Measurements from ENCODE around the gene CLEC19A. TPM values are rescaled to one million over a fixed set of nuclear protein-coding genes. Genes with fewer than 3 reads are reported as not detected.

The CLEC19A gene
- total and polyA plus RNA-seq, 3 donors from 2014 or later = not detected

DNA sequence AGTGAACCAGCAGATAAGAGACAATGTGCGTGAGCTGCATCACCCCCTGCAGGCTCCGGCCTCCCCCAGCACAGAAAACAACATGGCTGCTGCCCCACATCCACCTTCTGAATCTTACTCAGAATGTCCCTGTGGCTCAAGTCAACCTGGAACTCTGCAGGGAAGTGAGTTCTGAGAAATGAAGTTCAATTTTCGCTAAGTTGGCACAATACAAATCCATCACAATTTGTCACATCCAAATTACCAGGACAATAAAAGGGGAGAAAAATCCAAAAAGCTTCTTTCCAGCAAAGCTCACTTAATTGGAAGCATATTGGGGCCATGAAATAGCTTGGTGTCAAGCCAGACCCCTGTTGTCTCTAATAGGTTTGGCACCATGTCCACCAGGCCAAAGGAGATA, 38.1 kb downstream of the CLEC19A start:
- 79 to 80% methylated on average over 3 of the region's 3 CpGs for WGBS, 2 donors
- Histone ChIP-seq H3K27ac (no peak overlapping the region), H3K9me3 (no peaks in the 10 kb centered on the region), H3K4me1 (no peaks in the 10 kb centered on the region), H3K36me3 (ENCODE audit: low read depth, missing control alignments) (no peaks in the 10 kb centered on the region), H3K27me3 (no peaks in the 10 kb centered on the region), H3K4me3 (no peak overlapping the region)
- no peak for DNase-seq
- intact Hi-C loops (cut with DNase I; ENCODE audit: low total_unique reads) = no loop called here
- TF ChIP-seq, protein P1, sequence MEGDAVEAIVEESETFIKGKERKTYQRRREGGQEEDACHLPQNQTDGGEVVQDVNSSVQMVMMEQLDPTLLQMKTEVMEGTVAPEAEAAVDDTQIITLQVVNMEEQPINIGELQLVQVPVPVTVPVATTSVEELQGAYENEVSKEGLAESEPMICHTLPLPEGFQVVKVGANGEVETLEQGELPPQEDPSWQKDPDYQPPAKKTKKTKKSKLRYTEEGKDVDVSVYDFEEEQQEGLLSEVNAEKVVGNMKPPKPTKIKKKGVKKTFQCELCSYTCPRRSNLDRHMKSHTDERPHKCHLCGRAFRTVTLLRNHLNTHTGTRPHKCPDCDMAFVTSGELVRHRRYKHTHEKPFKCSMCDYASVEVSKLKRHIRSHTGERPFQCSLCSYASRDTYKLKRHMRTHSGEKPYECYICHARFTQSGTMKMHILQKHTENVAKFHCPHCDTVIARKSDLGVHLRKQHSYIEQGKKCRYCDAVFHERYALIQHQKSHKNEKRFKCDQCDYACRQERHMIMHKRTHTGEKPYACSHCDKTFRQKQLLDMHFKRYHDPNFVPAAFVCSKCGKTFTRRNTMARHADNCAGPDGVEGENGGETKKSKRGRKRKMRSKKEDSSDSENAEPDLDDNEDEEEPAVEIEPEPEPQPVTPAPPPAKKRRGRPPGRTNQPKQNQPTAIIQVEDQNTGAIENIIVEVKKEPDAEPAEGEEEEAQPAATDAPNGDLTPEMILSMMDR (IDR thresholded peaks at IDR 0.05) = no peak
- no peak for TF ChIP-seq POLR2A (IDR thresholded peaks at IDR 0.05)

DNA sequence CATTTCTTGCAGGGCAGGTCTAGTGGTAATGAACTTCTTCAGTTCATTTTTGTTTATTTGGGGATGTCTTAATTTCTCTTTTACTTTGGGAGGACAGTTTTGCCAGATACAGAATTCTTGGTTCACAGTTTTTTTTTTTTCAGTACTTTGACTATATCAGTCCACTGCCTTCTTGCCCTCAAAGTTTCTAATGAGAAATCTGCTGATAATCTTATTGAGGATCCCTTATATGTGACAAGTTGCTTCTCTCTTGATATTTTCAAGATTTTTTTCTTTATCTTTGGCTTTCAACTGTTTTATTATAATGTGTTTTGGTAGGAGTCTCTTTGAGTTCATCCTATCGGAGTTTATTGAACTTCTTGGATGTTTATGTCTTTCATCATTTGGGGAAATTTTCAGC, 42.8 kb downstream of the CLEC19A start:
- H3K36me3 ChIP-seq (ENCODE audit: low read depth, missing control alignments) = no peaks in the 10 kb centered on the region
- H3K4me1 ChIP-seq = no peaks in the 10 kb centered on the region
- 94 to 95% methylated on average over 1 of the region's 1 CpG for WGBS, 2 donors
- DNase-seq = no peak
- no peak overlapping the region for H3K27ac ChIP-seq
- intact Hi-C loops (cut with DNase I; ENCODE audit: low total_unique reads) = no loop called here
- no peak overlapping the region for H3K4me3 ChIP-seq
- TF ChIP-seq POLR2A (IDR thresholded peaks at IDR 0.05) = no peak
- TF ChIP-seq, protein P1 (IDR thresholded peaks at IDR 0.05) = no peak
- H3K9me3 ChIP-seq = no peaks in the 10 kb centered on the region
- no peaks in the 10 kb centered on the region for H3K27me3 ChIP-seq

DNA sequence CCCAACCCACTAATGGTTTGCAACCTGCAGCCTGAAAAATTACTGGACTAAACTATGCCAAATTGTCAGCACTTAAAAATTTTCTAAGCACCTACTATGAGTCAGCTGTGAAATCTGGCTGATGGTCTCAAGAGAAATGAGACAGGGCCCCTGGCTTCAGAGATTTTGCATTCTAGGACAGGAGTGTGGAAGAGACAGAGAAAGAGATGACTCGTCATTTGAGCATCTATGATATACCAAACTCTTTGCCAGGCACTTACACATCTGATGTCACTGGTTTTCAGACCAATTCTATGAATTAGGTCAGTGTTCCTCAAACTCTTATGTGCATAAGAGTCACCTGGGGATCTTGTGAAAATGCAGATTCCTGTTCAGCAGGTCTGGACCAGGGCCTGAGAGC, 44.4 kb downstream of the CLEC19A start:
- 95% methylated on average over 1 of the region's 1 CpG for WGBS, 2 donors
- no peak for DNase-seq
- Histone ChIP-seq H3K9me3 (no peaks in the 10 kb centered on the region), H3K27ac (no peak overlapping the region), H3K4me1 (no peaks in the 10 kb centered on the region), H3K36me3 (ENCODE audit: low read depth, missing control alignments) (no peaks in the 10 kb centered on the region), H3K4me3 (no peak overlapping the region), H3K27me3 (no peaks in the 10 kb centered on the region)
- intact Hi-C loops (cut with DNase I; ENCODE audit: low total_unique reads) = no loop called here
- TF ChIP-seq, protein P1 (IDR thresholded peaks at IDR 0.05) = no peak
- TF ChIP-seq POLR2A (IDR thresholded peaks at IDR 0.05) = no peak

DNA sequence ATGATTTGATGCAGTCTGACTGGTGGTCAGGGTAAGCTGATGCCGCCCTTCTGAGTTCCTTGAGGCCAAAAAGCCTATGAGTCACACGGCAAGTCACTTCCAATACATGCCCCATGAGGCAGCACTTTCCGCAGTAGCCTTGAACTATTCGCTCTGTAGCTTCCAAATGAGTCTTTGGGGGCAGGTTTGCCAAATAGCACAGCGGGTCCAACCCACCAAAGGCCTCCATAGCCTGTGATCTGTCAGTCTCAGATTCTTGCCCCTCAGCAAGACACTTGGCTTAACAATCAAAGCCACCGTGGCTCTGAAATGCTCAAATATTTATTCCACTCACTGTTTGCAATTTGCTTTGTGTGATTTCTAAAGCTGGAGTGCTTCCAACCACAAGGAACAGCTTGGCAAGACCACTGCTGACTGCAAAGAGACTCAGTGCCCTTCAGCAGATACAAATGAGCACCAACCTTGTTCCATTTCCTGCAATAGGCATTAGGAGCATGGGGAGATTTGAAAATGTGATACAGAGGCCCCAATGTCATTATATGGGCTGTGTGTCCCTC, 45.4 kb downstream of the CLEC19A start:
- intact Hi-C loops (cut with DNase I; ENCODE audit: low total_unique reads) = no loop called here
- H3K9me3 ChIP-seq = no peaks in the 10 kb centered on the region
- H3K27me3 ChIP-seq = no peaks in the 10 kb centered on the region
- WGBS, 2 donors = 71 to 87% methylated on average over 5 to 6 of the region's 6 CpGs
- no peak for DNase-seq
- no peaks in the 10 kb centered on the region for H3K4me1 ChIP-seq
- no peak overlapping the region for H3K27ac ChIP-seq
- H3K4me3 ChIP-seq = no peak overlapping the region
- TF ChIP-seq POLR2A (IDR thresholded peaks at IDR 0.05) = no peak
- TF ChIP-seq, protein P1 (IDR thresholded peaks at IDR 0.05) = no peak
- H3K36me3 ChIP-seq (ENCODE audit: low read depth, missing control alignments) = no peaks in the 10 kb centered on the region

DNA sequence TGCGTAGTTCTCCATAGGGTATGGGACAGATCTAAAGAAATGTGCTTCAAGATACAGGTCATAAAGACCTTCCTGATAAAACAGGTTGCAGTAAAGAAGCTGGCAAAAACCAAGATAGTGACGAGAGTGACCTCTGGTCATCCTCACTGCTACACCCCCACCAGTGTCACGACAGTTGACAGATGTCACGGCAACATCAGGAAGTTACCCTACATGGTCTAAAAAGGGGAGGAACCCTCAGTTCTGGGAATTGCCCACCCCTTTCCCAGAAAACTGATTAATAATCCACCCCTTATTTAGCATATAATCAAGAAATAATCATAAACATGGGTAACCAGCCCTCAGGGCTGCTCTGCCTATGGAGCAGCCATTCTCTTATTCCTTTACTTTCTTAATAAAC, 46.3 kb downstream of the CLEC19A start:
- no peak overlapping the region for H3K27ac ChIP-seq
- intact Hi-C loops (cut with DNase I; ENCODE audit: low total_unique reads) = no loop called here
- no peaks in the 10 kb centered on the region for H3K27me3 ChIP-seq
- TF ChIP-seq, protein P1 (IDR thresholded peaks at IDR 0.05) = no peak
- no peak for TF ChIP-seq POLR2A (IDR thresholded peaks at IDR 0.05)
- H3K4me1 ChIP-seq = no peaks in the 10 kb centered on the region
- DNase-seq = no peak
- H3K36me3 ChIP-seq (ENCODE audit: low read depth, missing control alignments) = no peaks in the 10 kb centered on the region
- WGBS, 2 donors = 75 to 82% methylated on average over 4 of the region's 4 CpGs
- H3K9me3 ChIP-seq = no peaks in the 10 kb centered on the region
- H3K4me3 ChIP-seq = no peak overlapping the region
